WI38 (cell line): ENCODE results near the gene FAM222A.

Experiments used
- H3K4me3 ChIP-seq: 2 replicates; pipeline ENCODE4 v1.5.1; 2011; ENCODE audit warnings: low read depth, mild to moderate bottlenecking, control low read depth, low read length
- TF ChIP-seq, protein P1 (sequence below): IDR thresholded peaks from 2 replicates; pipeline ENCODE4 v1.5.1; 2012; ENCODE audit warnings: low read depth, mild to moderate bottlenecking, control low read depth, low read length

FAM222A gene

DNA sequence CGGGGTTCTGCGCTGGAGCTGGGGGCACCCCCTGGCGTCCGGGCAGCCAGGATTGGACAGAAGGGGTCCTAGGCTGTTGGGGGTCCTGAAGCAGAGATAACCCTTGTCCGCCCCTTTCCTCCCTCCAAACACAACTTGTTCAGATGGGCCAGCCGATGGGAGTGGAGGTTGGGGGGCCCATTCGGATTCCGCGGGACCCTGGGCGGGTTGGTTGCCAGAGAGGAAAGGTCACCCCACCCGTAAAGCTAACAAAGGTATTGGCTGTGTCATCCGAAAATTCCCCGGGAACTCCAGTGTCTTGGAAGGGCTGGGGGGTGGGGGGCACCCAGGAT is 1.3 kb downstream of the FAM222A start:
- TF ChIP-seq, protein P1, sequence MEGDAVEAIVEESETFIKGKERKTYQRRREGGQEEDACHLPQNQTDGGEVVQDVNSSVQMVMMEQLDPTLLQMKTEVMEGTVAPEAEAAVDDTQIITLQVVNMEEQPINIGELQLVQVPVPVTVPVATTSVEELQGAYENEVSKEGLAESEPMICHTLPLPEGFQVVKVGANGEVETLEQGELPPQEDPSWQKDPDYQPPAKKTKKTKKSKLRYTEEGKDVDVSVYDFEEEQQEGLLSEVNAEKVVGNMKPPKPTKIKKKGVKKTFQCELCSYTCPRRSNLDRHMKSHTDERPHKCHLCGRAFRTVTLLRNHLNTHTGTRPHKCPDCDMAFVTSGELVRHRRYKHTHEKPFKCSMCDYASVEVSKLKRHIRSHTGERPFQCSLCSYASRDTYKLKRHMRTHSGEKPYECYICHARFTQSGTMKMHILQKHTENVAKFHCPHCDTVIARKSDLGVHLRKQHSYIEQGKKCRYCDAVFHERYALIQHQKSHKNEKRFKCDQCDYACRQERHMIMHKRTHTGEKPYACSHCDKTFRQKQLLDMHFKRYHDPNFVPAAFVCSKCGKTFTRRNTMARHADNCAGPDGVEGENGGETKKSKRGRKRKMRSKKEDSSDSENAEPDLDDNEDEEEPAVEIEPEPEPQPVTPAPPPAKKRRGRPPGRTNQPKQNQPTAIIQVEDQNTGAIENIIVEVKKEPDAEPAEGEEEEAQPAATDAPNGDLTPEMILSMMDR: no peak
- H3K4me3 ChIP-seq: no peak overlapping the region

DNA sequence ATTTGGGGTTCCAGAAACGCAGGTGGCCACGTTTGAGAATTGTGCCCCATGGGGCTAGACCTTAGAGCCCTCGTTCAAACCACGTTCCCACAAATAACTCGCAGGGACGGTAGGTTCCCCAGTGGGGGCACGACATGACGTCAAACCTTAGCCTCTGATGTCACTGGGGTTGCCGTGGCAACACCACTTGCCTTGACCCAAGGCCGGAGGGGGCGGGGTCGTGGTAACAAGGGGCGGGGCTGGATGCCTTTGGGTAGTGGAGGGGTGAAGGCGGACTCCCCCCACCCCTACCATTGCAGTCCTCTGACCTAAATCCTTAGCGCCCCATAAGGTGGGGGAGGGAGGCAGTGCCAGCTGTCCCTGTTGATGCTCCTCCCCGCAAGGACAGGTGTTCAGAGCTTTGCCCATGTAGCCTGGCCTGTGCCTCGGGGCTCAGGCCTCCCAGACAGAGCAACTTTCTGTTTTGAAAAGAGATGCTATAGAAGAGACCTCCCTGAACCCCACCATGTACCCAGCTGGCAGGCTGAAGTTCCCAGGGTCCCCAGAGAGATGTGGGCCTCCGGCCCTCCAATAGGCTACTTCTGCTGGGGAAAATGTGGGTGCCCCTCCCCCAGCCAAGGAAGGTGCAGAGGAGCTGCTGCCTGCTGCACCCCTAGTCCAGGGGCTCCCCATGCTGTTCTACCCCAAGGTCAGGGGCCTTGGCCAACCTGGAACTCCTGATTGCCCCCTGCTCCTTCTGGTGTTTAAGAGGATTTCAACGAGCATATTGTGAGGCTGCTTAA is 1.9 kb downstream of the FAM222A start:
- no peak overlapping the region for H3K4me3 ChIP-seq
- TF ChIP-seq, protein P1: no peak

DNA sequence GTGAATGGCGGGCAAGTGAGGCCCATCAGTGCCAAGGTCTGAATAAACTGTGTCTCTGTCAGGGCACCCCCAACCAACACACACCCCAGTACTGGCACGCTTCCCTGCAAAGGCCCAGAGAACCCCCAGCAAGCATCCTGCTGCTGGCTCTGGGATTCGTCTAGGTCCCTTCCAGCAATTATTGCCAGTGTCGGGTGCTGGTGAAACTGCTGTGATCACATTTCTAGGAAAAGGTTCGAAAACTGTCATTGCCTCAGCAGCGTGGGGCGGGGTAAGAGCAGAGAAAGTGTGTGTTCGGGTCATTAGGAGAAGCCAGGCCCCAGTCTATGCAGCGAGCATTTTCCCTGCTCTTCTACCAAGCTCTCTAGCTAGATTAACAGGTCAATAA is 2.5 kb downstream of the FAM222A start:
- TF ChIP-seq, protein P1: no peak
- H3K4me3 ChIP-seq: no peak overlapping the region

DNA sequence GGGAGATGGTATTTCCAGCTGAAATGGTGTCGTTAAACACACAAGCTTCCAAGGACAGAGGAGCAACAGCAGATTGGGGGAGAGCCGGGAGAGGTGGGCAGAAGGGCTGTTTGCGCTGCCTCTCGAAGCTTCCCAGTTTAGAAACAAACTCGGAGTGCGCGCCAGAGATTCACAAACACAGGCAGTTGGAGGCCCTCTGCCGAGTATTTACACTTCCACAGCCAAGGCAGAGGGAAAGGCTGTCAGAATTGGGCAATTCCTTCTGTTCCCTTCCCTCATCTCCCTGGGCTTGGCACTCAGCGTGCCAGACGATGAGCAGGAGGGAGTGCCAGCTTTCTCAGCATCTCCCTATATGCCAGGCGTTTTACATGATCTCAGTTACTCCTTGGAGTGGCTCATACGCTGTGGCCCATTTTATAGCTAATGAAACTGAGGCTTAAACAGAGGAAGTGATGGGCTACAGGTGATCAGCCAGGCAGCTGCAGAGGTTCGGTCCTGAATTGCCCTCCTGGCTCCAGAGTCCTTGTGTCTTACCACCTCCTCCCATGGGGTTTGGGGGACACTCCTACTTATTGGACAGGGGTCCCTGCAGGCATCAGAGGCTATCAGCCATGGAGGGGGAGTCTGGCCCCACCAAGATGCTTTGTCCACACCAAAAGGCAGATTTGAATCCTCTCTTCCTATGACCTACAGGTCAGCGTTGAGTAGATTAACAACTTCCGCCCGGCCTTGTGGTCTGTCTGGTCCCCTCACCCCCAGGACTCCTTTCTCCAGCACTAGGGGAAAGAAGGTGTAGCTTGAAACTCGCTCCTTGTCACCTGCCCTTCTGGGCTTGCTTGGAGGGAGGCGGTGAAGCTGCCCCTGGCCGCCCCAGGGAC is 3.1 kb downstream of the FAM222A start:
- TF ChIP-seq, protein P1: no peak
- no peak overlapping the region for H3K4me3 ChIP-seq

DNA sequence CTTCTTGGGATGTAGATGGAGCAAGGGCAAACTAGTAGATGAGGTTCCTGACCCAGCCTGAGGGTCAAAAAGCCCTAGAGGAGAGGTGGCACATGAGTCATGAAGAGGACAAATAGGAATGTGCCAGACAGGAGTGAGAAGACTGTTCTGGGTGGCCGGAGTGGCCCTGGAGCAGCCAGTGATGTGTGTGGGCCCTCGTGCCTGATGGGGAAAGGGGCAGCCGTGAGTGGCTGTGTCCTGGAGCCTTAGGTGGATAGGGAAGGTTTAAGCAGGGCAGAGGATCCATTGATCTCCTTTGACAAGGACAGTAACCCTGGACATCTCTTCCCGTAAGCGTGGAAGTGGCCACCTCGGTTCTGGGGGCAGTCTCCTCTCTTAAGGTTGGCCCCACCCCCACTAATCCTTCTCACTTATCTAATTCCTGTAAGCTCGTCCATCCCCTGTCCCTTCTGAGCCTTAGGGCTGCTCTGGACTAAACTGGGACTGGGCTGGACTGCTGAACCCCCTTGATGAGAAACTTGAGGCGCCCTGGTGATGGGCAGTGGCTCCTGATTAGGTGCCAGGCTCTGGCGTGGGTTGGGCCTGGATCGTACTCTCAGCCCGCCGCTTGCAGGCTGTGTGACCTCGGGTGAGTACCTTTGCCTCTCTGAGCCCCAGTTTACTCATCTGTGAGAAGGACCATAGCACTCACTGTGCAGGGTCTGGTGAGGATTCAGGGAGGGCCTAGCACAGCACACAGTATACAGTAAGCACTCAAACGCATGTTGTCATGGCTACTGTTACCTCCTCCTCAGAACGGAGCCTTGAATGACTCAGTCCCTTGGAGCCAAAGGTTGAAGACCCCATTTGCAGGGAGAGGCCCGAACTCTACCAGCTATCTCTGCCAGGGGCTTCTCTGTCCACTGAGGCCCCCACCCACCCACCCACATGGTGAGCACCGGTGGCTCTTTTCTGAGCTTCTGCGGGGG is 4.0 kb downstream of the FAM222A start:
- H3K4me3 ChIP-seq: no peak overlapping the region
- TF ChIP-seq, protein P1: no peak

DNA sequence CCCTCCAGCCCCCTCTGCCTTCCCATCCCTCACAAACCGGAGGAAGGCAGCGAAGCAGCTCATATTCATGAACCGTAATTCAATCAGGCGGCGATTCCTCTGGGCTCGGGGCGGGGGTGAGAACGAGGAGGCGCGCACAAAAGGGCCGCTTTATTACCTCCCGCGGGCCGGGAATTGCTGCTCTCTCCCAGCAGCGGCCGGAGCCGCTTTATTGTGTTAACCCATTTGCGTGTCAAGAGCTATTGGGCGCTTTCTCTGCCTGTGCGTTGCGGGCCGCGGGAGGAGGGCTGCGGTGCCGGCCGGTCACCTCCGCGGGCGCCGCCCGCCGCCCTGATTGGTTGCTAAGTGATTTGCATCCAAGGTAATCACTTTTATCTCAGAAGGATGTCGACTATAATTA is 4.8 kb downstream of the FAM222A start:
- TF ChIP-seq, protein P1: no peak
- H3K4me3 ChIP-seq: no peak overlapping the region
